GM18505 (cell line): ENCODE results near the gene FBLL1.

ENCODE experiments used
- ATAC-seq: cut with Tn5 transposase; IDR thresholded peaks from one replicate; pipeline ENCODE4 v1.9.1; 2021; ENCODE audit not compliant: unreplicated experiment
- POLR2A ChIP-seq: IDR thresholded peaks from 4 replicates; pipeline ENCODE4 v1.6.1; 2011; ENCODE audit warnings: borderline replicate concordance; ENCODE audit not compliant: insufficient read depth, insufficient read length; ENCODE audit errors: extremely low read depth

Gene FBLL1

GRCh38 chr5:168528521-168529373, at the start of gene FBLL1:
Gene FBLL1, plus strand, starts transcription at chr5:168529305. Its CDS starts 200 bp downstream, at chr5:168529505.
- ATAC-seq = no peak
- TF ChIP-seq POLR2A = no peak

- ATAC-seq = no peak
- TF ChIP-seq POLR2A = no peak
Observed at GRCh38 chr5:168480601-168481000, 48.5 kb upstream of the FBLL1 start.

GRCh38 chr5:168481330-168481788, 47.7 kb upstream of the FBLL1 start:
- ATAC-seq = peak; percentile 91
- TF ChIP-seq POLR2A = no peak

GRCh38 chr5:168482361-168482760, 46.7 kb upstream of the FBLL1 start:
- no peak for ATAC-seq
- TF ChIP-seq POLR2A = no peak

DNA sequence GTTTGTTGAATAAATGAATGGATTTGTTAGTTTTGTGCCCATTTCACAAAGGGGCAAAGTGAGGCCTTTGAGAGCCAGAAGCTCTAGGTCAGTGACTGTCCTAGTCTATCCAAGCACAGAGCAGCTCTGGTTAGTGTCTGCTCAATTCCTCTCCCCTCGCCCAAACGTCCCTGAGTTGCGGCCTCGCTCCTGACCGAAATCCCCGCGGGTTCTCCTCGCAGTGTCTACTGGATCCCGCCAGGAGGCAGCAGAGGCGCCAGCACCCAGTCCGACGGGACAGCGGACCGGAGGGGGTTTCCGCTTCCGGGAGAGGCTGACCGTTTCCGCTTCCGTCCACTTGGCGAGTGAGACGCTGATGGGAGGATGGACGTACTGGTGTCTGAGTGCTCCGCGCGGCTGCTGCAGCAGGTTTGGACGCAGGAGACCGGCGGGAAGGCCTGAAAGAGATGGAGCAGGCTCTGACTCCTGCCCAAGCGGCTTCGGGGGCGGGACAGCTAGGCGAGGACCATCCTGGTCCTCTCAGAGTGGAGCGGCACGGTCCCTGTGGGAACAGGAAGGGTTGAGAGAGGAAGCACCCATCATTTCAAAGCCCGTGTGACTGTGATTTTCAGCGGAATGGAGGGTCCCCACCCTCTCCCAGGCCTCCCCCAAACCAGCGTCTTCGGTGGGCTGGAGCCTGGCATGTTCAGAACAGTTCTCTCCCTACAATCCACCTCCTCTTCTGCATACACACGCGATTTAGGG, 42.8 kb upstream of the FBLL1 start, which contains the start of gene RARS1:
Gene RARS1, plus strand, starts transcription at position 336 of the 744 bp plus-strand sequence. Its CDS starts 28 bp downstream, at position 364.
- ATAC-seq = peak; percentile 86
- peak; percentile 97 for TF ChIP-seq POLR2A

DNA sequence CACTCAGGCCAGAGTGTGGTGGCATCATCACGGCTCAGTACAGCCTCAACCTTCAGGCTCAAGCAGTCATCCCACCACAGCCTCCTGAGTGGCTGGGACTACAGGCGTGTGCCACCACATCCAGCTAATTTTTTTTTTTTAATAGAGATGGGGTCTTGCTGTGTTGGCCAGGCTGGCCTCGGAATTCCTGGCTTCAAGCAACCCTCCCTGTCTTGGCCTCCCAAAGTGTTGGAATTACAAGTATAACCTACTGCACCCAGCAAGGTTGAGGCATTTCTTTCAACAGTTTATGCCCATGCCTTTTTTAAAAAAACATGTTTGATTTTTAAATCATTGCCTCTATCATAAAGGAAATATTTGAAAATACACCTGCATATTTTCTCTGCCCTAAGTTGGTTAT, 40.0 kb upstream of the FBLL1 start:
- TF ChIP-seq POLR2A = no peak
- no peak for ATAC-seq

- ATAC-seq = no peak
- no peak for TF ChIP-seq POLR2A
Observed at GRCh38 chr5:168494057-168494555, 35.0 kb upstream of the FBLL1 start.

DNA sequence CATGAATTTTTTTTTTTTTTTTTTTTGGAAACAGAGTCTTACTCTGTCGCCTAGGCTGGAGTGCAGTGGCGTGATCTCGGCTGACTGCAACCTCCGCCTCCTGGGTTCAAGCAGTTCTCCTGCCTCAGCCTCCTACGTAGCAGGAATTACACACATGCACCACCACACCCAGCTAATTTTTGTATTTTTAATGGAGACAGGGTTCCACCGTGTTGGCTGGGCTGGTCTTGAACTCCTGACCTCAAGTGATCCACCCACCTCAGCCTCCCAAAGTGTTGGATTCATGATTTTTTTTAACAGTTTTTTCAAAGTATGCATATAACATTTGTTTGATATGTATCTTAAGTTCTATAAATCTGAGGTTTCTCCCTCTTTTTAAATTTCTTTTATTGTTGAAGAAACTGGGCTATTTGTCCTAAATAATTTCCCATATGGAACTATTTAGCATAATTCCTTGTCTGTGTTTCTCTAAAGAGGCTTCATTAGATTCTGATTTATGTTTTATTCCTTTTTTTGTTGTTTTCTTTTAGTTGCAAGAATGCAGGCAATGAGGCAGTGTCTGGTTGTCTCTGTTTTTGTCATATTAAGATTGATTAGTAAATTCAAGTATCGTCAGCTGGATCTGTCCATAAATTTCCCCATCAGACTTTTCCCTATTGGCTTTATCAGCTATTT, 26.4 kb upstream of the FBLL1 start:
- no peak for ATAC-seq
- no peak for TF ChIP-seq POLR2A

DNA sequence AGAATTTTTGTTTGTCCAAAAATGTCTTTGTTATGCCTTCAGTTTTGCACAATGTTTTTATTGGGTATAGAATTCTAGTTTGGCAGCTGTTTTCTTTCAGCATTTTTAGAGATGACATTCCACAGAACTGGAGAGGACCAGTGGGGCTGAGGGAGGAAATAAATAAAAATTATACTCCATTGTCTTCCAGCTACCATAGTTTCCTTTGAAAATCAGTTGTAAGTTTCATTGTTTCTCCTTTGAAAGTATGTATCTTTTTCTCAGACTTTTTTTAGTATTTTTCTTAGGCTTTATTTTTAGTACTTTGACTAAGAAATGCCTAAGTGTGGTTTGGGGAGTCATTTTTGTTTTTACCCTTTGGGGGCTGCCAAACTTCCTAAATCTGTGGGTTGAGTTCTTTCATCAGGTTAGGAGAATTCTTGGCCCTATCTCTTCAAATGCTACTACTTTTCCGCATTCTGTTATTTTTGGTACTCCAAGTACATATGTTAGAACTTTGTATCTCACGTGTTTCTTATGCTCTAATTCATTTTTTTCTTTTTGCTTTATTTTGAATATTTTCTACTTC, 15.2 kb upstream of the FBLL1 start:
- no peak for TF ChIP-seq POLR2A
- no peak for ATAC-seq

DNA sequence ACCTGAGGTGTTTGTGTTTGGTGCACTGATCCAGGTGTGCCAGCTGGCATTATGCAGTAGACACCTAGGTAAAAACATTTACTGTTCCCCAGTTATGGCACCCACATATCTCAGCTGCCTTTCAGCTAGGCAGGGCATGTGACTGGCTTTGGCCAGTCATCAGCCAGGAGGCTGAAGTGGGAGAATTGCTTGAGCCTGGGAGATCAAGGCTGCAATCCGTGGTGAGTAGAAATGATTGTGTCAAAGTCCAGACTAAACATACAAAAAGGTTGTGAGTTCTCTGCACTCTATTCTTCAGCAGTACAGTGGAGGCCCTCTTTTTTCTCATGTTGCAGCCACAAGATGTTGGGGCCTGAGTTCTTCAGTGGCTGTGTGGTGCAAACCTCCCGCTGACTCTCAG, 3.2 kb upstream of the FBLL1 start:
- no peak for ATAC-seq
- TF ChIP-seq POLR2A = no peak

DNA sequence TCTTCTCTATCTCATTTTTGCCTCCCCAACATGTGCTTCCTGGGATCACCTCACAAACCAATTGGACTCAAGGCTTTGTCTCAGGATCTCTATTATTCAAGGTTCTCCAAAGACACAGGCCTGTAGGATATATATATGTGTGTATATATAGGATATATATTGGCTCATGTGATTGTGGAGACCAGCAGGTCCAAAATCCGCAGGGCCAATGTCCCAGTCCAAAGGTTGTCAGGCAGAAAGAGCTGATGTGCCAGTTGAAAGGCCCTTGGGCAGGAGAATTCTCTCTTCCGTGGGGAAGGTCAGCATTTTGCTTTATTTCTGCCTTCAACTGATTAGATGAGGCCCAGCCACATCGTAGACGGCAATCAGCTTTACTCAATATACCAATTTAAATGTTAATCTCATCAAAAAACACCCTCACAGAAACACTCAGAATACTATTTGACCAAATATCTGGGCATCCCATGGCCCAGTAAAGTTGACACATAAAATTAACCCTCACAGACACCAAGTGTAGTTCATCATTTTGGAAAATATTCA, 1.3 kb upstream of the FBLL1 start:
- ATAC-seq = no peak
- TF ChIP-seq POLR2A = no peak

GRCh38 chr5:168529374-168530234, 499 bp downstream of the FBLL1 start:
- ATAC-seq = no peak
- TF ChIP-seq POLR2A = no peak
